GM12864 (cell line): Measurements from ENCODE around the gene NDUFB10.

ENCODE experiments used
- DNase-seq: peaks from one replicate; pipeline ENCODE4 v3.0.0-alpha.2; 2011; ENCODE audit warnings: low read depth
- H3K4me3 ChIP-seq: 2 replicates; pipeline ENCODE4 v1.5.1; 2011; ENCODE audit warnings: mild to moderate bottlenecking, low read depth, low read length, control low read depth
- TF ChIP-seq, protein P1 (sequence below): IDR thresholded peaks from 2 replicates; pipeline ENCODE4 v1.5.1; 2011; ENCODE audit warnings: low read depth, mild to moderate bottlenecking, moderate library complexity, low read length, control low read depth, inconsistent platforms; ENCODE audit errors: missing control alignments

Gene NDUFB10

DNA sequence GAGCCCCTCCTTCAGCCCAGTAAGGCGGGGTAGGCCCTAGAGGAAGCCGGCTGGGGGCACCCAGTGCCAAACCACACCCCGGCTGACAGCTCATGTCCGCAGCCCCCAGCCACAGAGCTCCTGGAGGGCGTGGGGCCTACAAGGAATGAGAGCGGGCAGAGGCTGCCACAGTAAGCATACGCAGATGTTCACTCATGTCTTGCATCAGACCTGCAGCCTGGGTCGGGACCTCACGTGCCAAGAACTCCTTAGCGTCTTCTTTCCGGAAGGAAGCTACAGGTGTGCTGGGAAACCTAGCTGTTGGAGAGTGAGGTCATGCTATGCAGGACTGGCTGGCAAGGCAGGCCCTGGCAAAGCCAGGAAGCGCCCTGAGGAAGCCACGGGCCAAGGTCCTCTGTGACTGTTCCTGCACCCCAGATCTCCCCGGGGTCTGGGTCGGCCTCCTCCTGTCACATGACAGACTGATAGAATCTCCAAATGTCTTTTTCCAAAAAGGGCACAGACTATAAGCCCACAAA lies 48.7 kb downstream of the NDUFB10 start:
- peak overlapping the region; percentile 83 for H3K4me3 ChIP-seq
- TF ChIP-seq, protein P1, sequence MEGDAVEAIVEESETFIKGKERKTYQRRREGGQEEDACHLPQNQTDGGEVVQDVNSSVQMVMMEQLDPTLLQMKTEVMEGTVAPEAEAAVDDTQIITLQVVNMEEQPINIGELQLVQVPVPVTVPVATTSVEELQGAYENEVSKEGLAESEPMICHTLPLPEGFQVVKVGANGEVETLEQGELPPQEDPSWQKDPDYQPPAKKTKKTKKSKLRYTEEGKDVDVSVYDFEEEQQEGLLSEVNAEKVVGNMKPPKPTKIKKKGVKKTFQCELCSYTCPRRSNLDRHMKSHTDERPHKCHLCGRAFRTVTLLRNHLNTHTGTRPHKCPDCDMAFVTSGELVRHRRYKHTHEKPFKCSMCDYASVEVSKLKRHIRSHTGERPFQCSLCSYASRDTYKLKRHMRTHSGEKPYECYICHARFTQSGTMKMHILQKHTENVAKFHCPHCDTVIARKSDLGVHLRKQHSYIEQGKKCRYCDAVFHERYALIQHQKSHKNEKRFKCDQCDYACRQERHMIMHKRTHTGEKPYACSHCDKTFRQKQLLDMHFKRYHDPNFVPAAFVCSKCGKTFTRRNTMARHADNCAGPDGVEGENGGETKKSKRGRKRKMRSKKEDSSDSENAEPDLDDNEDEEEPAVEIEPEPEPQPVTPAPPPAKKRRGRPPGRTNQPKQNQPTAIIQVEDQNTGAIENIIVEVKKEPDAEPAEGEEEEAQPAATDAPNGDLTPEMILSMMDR: no peak
- no peak for DNase-seq

DNA sequence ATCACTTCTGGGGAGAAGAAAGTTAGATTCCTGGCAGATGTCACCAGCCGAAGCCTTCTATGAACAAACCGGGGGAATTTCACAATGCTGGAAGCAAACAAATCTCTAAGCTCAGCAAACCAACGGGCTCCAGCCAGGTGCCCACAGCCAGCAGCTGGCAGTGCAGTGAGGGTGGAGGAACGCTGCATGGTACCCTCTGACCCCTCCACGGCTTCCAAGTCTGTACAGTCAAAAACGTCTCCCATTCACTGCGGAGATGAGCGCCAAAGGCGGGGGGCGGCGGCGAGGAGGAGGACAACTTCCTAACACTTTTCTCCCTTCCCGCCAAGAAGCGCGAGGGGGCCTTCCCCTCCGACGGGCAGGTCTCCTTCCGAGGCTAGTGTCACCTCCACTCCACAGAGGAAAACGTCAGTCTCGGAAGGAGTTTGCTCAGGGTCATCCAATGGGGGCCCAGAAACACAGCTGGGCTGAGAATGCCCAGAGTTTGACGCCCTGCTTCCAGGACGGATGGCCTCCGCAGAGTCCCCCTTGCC lies 49.4 kb downstream of the NDUFB10 start:
- H3K4me3 ChIP-seq: peak overlapping the region; percentile 83
- TF ChIP-seq, protein P1: no peak
- DNase-seq: no peak

DNA sequence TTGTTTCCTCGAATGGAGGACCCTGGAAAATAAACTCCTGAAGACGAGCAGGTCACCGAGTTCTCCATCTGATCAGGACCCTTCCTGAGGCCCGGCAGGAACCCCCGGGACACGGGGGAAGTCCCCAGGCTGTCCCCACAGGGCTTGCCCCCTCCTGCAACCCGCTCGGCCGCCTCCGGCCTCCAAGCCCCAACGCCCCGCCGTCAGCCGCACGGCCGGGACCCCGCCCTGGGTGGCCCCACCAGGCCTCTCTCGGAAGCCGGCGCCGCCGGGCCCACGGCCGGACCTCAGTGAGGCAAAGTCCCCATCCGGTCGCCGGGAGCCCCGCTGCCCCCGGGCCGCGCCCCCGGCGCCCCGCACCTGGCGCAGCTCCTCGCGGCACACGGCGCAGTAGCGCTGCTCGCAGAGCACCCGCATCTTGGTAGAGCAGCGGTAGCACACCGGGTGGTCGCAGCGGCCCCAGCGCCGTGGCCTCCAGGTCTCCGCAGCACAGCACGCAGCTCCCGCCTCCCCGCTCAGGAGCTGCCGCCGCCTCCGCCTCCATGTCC lies 49.9 kb downstream of the NDUFB10 start:
- H3K4me3 ChIP-seq: peak overlapping the region; percentile 83
- TF ChIP-seq, protein P1: no peak
- DNase-seq: no peak

DNA sequence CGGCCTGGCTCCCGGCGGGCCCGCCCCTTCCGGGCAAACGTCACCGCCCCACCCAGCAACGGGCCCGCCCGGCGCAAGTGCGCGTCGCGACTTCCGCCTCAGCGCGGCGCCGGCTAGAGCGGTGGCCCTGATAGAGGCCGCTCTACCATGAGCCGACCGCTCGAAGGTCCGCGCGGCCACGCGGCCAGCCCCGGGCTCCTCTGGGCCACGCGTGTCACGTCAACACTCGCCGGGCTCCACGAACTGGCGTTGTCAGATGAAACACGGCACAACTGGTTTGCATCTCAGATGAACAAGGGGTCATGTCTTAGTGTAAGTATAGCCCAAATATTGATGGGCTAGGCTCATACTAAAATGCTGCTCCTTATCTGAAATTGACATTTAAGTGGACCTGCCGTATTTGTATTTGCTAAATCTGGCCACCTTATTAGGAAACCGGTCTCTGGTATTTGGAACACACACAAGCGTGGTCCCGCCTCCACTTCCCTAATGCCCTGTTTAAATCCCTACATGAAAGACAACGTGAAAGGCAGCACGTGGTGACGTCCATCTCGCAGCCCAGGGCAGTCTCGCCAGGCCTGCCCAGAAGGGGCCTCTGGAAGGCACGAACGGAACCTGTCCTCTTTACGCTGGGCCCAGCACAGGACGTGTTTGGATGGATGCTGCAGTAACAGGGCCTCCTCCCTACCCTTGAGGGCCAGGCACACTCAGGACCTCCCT lies 50.6 kb downstream of the NDUFB10 start, which contains the start of gene ZNF598:
TSS of gene ZNF598 (minus strand) at position 31 of the 720 bp plus-strand sequence.
- TF ChIP-seq, protein P1: no peak
- H3K4me3 ChIP-seq: peak within 1 kb of the TSS; percentile 83
- no peak for DNase-seq
